Measurements from ENCODE around the gene C10orf71. TPM values are rescaled to one million over a fixed set of nuclear protein-coding genes. Genes with fewer than 3 reads are reported as not detected.

Gene C10orf71
- total RNA-seq, 1 experiment from 2014 or later, result not detected

DNA sequence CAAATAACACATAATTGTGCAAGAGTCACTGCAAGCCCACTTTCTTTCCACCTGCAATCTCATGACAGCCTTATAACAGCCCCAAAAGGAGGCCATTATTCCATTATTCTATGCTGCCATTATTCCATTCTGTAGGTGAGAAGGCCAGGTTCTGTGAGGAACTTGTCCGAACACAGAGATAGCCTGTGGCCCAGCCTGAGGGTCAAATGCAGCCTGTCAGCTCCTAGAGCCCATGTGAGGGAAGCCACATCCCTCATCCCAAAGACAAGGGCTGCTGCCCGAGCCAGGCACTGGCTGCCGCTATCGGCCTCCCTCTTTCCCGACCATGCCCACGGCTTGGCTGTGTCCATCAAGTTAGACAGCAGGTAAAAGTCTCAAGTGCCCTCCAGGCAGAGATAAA lies 24.1 kb upstream of the C10orf71 start:
- no peaks in the 10 kb centered on the region for H3K79me2 ChIP-seq (ENCODE audit: insufficient read depth, low read length)
- ATAC-seq, result no peak
- BruUV-seq (replicated peaks), result no TSS peak
- H3K4me2 ChIP-seq (ENCODE audit: low read length), result no peak overlapping the region
- no peaks in the 10 kb centered on the region for H3K9me2 ChIP-seq (ENCODE audit: insufficient read depth)
- no peak overlapping the region for H3K9ac ChIP-seq (ENCODE audit: low read length)
- no peaks in the 10 kb centered on the region for H4K20me1 ChIP-seq (ENCODE audit: insufficient read depth)
- H3K9me3 ChIP-seq (ENCODE audit: control insufficient read depth in 1 of 2, insufficient read depth in 1 of 2, low read depth in 1 of 2, low read length in 2 of 2), result no peaks in the 10 kb centered on the region
- RAD21 ChIA-PET (ENCODE audit: low non-redundant PET in 1 of 2, low total read pairs in 2 of 2, uncharacterized antibody in 2 of 2, unreplicated experiment in 2 of 2), result no interaction called here
- CTCF ChIA-PET, result no interaction called here
- intact Hi-C loops (cut with micrococcal nuclease), result no loop called here
- H3K4me3 ChIP-seq (replicated peaks in 1 of 2; ENCODE audit: low read depth in 1 of 2, low read length in 2 of 2), result no peak overlapping the region
- no peak overlapping the region for H3K27ac ChIP-seq (ENCODE audit: low read depth, low read length)
- DNase-seq (ENCODE audit: low read depth, low spot score), result no peak
- TF ChIP-seq SP1 (IDR thresholded peaks at IDR 0.05; ENCODE audit: low read depth) (no peak), ZNF274 (IDR thresholded peaks at IDR 0.05; ENCODE audit: low read depth, low read length) (no peak), CEBPB (IDR thresholded peaks at IDR 0.05; ENCODE audit: low read depth) (no peak), SRF (IDR thresholded peaks at IDR 0.05; ENCODE audit: low read depth) (no peak), SIN3A (IDR thresholded peaks at IDR 0.05; ENCODE audit: low read depth) (no peak), YY1 (IDR thresholded peaks at IDR 0.05; ENCODE audit: extremely low read depth, insufficient replicate concordance, low read depth, low read length) (no peak)
- TF ChIP-seq, protein P1, sequence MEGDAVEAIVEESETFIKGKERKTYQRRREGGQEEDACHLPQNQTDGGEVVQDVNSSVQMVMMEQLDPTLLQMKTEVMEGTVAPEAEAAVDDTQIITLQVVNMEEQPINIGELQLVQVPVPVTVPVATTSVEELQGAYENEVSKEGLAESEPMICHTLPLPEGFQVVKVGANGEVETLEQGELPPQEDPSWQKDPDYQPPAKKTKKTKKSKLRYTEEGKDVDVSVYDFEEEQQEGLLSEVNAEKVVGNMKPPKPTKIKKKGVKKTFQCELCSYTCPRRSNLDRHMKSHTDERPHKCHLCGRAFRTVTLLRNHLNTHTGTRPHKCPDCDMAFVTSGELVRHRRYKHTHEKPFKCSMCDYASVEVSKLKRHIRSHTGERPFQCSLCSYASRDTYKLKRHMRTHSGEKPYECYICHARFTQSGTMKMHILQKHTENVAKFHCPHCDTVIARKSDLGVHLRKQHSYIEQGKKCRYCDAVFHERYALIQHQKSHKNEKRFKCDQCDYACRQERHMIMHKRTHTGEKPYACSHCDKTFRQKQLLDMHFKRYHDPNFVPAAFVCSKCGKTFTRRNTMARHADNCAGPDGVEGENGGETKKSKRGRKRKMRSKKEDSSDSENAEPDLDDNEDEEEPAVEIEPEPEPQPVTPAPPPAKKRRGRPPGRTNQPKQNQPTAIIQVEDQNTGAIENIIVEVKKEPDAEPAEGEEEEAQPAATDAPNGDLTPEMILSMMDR (IDR thresholded peaks at IDR 0.05 in 2 of 3, conservative IDR thresholded peaks at IDR 0.05 in 1 of 3; ENCODE audit: borderline replicate concordance in 1 of 3, insufficient read depth in 1 of 3, low read depth in 2 of 3, low read length in 2 of 3), result no peak
- POLR2A ChIA-PET, result no interaction called here
- H3K27me3 ChIP-seq (ENCODE audit: insufficient read depth, low read length), result peaks cover 22% of the 10 kb centered on the region; the same call in 1 of the 2 replicates
- no peaks in the 10 kb centered on the region for H3K4me1 ChIP-seq (ENCODE audit: control insufficient read depth in 1 of 2, insufficient read depth in 2 of 2, low read length in 2 of 2)
- H2AFZ ChIP-seq (ENCODE audit: low read depth, low read length, poor library complexity, severe bottlenecking), result no peak overlapping the region
- H3K36me3 ChIP-seq (ENCODE audit: control insufficient read depth in 1 of 2, insufficient read depth in 2 of 2, low read length in 2 of 2), result no peaks in the 10 kb centered on the region

DNA sequence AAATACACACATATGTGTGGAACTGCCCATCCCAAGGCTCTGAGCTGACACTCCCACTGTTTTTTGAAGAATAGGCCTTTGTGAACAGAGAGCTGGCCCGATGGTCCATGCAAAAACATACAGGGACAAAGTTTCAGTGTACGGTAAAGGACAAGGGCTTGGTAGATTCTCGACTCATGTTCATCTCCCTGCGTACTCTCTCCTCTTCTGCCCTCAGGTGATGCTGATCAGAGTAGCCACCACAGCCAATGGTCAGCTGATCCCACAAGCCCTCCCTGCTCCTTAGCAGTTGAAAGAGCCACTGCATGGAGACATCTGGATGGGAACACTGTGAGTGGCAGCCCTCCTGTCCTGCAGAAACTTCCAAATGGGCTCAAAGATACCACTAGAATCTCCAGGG lies 23.1 kb upstream of the C10orf71 start:
- no peak overlapping the region for H2AFZ ChIP-seq (ENCODE audit: low read depth, low read length, poor library complexity, severe bottlenecking)
- H3K9me3 ChIP-seq (ENCODE audit: control insufficient read depth in 1 of 2, insufficient read depth in 1 of 2, low read depth in 1 of 2, low read length in 2 of 2), result no peaks in the 10 kb centered on the region
- ATAC-seq (no peak), DNase-seq (ENCODE audit: low read depth, low spot score) (no peak)
- RAD21 ChIA-PET (ENCODE audit: low non-redundant PET in 1 of 2, low total read pairs in 2 of 2, uncharacterized antibody in 2 of 2, unreplicated experiment in 2 of 2), result no interaction called here
- intact Hi-C loops (cut with micrococcal nuclease), result no loop called here
- BruUV-seq (replicated peaks), result no TSS peak
- H3K9ac ChIP-seq (ENCODE audit: low read length), result no peak overlapping the region
- CTCF ChIA-PET, result no interaction called here
- no peak overlapping the region for H3K4me2 ChIP-seq (ENCODE audit: low read length)
- no peaks in the 10 kb centered on the region for H4K20me1 ChIP-seq (ENCODE audit: insufficient read depth)
- no peaks in the 10 kb centered on the region for H3K79me2 ChIP-seq (ENCODE audit: insufficient read depth, low read length)
- peaks cover 25% of the 10 kb centered on the region; the same call in 1 of the 2 replicates for H3K27me3 ChIP-seq (ENCODE audit: insufficient read depth, low read length)
- H3K36me3 ChIP-seq (ENCODE audit: control insufficient read depth in 1 of 2, insufficient read depth in 2 of 2, low read length in 2 of 2), result no peaks in the 10 kb centered on the region
- H3K4me3 ChIP-seq (replicated peaks in 1 of 2; ENCODE audit: low read depth in 1 of 2, low read length in 2 of 2), result no peak overlapping the region
- no peak overlapping the region for H3K27ac ChIP-seq (ENCODE audit: low read depth, low read length)
- POLR2A ChIA-PET, result no interaction called here
- H3K4me1 ChIP-seq (ENCODE audit: control insufficient read depth in 1 of 2, insufficient read depth in 2 of 2, low read length in 2 of 2), result no peaks in the 10 kb centered on the region
- H3K9me2 ChIP-seq (ENCODE audit: insufficient read depth), result no peaks in the 10 kb centered on the region
- TF ChIP-seq SRF (IDR thresholded peaks at IDR 0.05; ENCODE audit: low read depth), result no peak
- TF ChIP-seq ZNF274 (IDR thresholded peaks at IDR 0.05; ENCODE audit: low read depth, low read length), result no peak
- TF ChIP-seq SP1 (IDR thresholded peaks at IDR 0.05; ENCODE audit: low read depth), result no peak
- TF ChIP-seq, protein P2, sequence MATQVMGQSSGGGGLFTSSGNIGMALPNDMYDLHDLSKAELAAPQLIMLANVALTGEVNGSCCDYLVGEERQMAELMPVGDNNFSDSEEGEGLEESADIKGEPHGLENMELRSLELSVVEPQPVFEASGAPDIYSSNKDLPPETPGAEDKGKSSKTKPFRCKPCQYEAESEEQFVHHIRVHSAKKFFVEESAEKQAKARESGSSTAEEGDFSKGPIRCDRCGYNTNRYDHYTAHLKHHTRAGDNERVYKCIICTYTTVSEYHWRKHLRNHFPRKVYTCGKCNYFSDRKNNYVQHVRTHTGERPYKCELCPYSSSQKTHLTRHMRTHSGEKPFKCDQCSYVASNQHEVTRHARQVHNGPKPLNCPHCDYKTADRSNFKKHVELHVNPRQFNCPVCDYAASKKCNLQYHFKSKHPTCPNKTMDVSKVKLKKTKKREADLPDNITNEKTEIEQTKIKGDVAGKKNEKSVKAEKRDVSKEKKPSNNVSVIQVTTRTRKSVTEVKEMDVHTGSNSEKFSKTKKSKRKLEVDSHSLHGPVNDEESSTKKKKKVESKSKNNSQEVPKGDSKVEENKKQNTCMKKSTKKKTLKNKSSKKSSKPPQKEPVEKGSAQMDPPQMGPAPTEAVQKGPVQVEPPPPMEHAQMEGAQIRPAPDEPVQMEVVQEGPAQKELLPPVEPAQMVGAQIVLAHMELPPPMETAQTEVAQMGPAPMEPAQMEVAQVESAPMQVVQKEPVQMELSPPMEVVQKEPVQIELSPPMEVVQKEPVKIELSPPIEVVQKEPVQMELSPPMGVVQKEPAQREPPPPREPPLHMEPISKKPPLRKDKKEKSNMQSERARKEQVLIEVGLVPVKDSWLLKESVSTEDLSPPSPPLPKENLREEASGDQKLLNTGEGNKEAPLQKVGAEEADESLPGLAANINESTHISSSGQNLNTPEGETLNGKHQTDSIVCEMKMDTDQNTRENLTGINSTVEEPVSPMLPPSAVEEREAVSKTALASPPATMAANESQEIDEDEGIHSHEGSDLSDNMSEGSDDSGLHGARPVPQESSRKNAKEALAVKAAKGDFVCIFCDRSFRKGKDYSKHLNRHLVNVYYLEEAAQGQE (IDR thresholded peaks at IDR 0.05; ENCODE audit: low read depth), result no peak
- no peak for TF ChIP-seq SIN3A (IDR thresholded peaks at IDR 0.05; ENCODE audit: low read depth)
- TF ChIP-seq, protein P3, sequence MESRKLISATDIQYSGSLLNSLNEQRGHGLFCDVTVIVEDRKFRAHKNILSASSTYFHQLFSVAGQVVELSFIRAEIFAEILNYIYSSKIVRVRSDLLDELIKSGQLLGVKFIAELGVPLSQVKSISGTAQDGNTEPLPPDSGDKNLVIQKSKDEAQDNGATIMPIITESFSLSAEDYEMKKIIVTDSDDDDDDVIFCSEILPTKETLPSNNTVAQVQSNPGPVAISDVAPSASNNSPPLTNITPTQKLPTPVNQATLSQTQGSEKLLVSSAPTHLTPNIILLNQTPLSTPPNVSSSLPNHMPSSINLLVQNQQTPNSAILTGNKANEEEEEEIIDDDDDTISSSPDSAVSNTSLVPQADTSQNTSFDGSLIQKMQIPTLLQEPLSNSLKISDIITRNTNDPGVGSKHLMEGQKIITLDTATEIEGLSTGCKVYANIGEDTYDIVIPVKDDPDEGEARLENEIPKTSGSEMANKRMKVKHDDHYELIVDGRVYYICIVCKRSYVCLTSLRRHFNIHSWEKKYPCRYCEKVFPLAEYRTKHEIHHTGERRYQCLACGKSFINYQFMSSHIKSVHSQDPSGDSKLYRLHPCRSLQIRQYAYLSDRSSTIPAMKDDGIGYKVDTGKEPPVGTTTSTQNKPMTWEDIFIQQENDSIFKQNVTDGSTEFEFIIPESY (IDR thresholded peaks at IDR 0.05; ENCODE audit: extremely low read depth, insufficient replicate concordance, low read length), result no peak
- no peak for TF ChIP-seq EZH2 (IDR thresholded peaks at IDR 0.05)
- no peak for TF ChIP-seq TCF7L2 (IDR thresholded peaks at IDR 0.05; ENCODE audit: borderline replicate concordance, extremely low read depth, insufficient read depth, insufficient read length)
- TF ChIP-seq JUND (IDR thresholded peaks at IDR 0.05), result no peak
- no peak for TF ChIP-seq ZFX (IDR thresholded peaks at IDR 0.05)

Measured in HCT116 (cell line).